SJSA1 (cell line): Measurements from ENCODE around the gene NF2. TPM values are rescaled to one million over a fixed set of nuclear protein-coding genes. Genes with fewer than 3 reads are reported as not detected.

Experiments used
- DNase-seq, 2 experiments: peaks; one replicate each; pipeline ENCODE4 v3.0.0-alpha.2; 2015 to 2020; ENCODE audit warnings: low spot score in 2 of 2, low read depth in 1 of 2
- H3K27ac ChIP-seq: fragments of 250-450 bp; sonication (Bioruptor Pico); 2 replicates; pipeline ENCODE4 v1.5.1; 2020; ENCODE audit warnings: mild to moderate bottlenecking, moderate library complexity
- H3K27me3 ChIP-seq: fragments of 250-450 bp; sonication (Bioruptor Pico); replicated peaks from 2 replicates; pipeline ENCODE4 v1.5.1; 2020; ENCODE audit warnings: mild to moderate bottlenecking, moderate library complexity
- H3K36me3 ChIP-seq: fragments of 250-450 bp; sonication (Bioruptor Pico); 2 replicates; pipeline ENCODE4 v1.5.1; 2020; ENCODE audit warnings: mild to moderate bottlenecking
- H3K4me1 ChIP-seq: fragments of 250-450 bp; sonication (Bioruptor Pico); replicated peaks from 2 replicates; pipeline ENCODE4 v1.6.1; 2021; ENCODE audit warnings: mild to moderate bottlenecking
- H3K4me3 ChIP-seq: fragments of 250-450 bp; sonication (Bioruptor Pico); 2 replicates; pipeline ENCODE4 v1.5.1; 2020; ENCODE audit warnings: mild to moderate bottlenecking
- H3K9me3 ChIP-seq: fragments of 250-450 bp; sonication (Bioruptor Pico); replicated peaks from 2 replicates; pipeline ENCODE4 v1.5.1; 2020; ENCODE audit warnings: mild to moderate bottlenecking
- total RNA-seq: library from RNA; depleted of rRNA; stranded (reverse); fragments of >200 nt; shearing (Covaris generic); gene quantifications from 2 replicates; pipeline ENCODE4 v1.2.3, GENCODE V29; 2014

Gene NF2
- total RNA-seq, 1 experiment from 2014 or later, result 151 TPM

- peaks cover 26% of the 10 kb centered on the region for H3K4me1 ChIP-seq
- DNase-seq, result no peak
- H3K9me3 ChIP-seq, result peaks cover 4% of the 10 kb centered on the region; the same call in 1 of the 2 replicates
- H3K36me3 ChIP-seq, result peaks cover 47% of the 10 kb centered on the region
- H3K4me3 ChIP-seq, result no peak overlapping the region
- H3K27me3 ChIP-seq, result no peaks in the 10 kb centered on the region
- no peak overlapping the region for H3K27ac ChIP-seq
Observed at GRCh38 chr22:29609139-29609538, 5.7 kb downstream of the NF2 start.

- H3K9me3 ChIP-seq, result peaks cover 4% of the 10 kb centered on the region; the same call in 1 of the 2 replicates
- no peak for DNase-seq
- no peak overlapping the region for H3K4me3 ChIP-seq
- peaks cover 44% of the 10 kb centered on the region for H3K36me3 ChIP-seq
- H3K27me3 ChIP-seq, result no peaks in the 10 kb centered on the region
- no peak overlapping the region for H3K27ac ChIP-seq
- peaks cover 26% of the 10 kb centered on the region for H3K4me1 ChIP-seq
Observed at GRCh38 chr22:29610780-29611179, 7.3 kb downstream of the NF2 start.

GRCh38 chr22:29615705-29616327 is 12.4 kb downstream of the NF2 start:
- peaks cover 51% of the 10 kb centered on the region for H3K4me1 ChIP-seq
- peaks cover 14% of the 10 kb centered on the region for H3K36me3 ChIP-seq
- H3K27ac ChIP-seq, result no peak overlapping the region
- no peak for DNase-seq
- H3K27me3 ChIP-seq, result no peaks in the 10 kb centered on the region
- H3K4me3 ChIP-seq, result no peak overlapping the region
- no peaks in the 10 kb centered on the region for H3K9me3 ChIP-seq

GRCh38 chr22:29617922-29618629 is 14.6 kb downstream of the NF2 start:
- no peaks in the 10 kb centered on the region for H3K27me3 ChIP-seq
- peaks cover 5% of the 10 kb centered on the region; the same call in 1 of the 2 replicates for H3K36me3 ChIP-seq
- no peak for DNase-seq
- H3K4me1 ChIP-seq, result peaks cover 68% of the 10 kb centered on the region
- no peak overlapping the region for H3K4me3 ChIP-seq
- no peaks in the 10 kb centered on the region for H3K9me3 ChIP-seq
- H3K27ac ChIP-seq, result peak overlapping the region; percentile 5; the same call in 1 of the 2 replicates

GRCh38 chr22:29621761-29622526 is 18.5 kb downstream of the NF2 start:
- H3K27ac ChIP-seq, result peak overlapping the region; percentile 96
- peaks cover 94% of the 10 kb centered on the region for H3K4me1 ChIP-seq
- H3K9me3 ChIP-seq, result no peaks in the 10 kb centered on the region
- DNase-seq, result peak; percentile 78 to 97
- H3K36me3 ChIP-seq, result no peaks in the 10 kb centered on the region; the same call in none of the 2 replicates
- H3K27me3 ChIP-seq, result no peaks in the 10 kb centered on the region
- H3K4me3 ChIP-seq, result no peak overlapping the region

GRCh38 chr22:29623059-29623458 is 19.6 kb downstream of the NF2 start:
- H3K27ac ChIP-seq, result peak overlapping the region; percentile 96
- H3K4me1 ChIP-seq, result peaks cover 95% of the 10 kb centered on the region
- H3K9me3 ChIP-seq, result no peaks in the 10 kb centered on the region
- no peak for DNase-seq
- no peaks in the 10 kb centered on the region; the same call in none of the 2 replicates for H3K36me3 ChIP-seq
- H3K4me3 ChIP-seq, result no peak overlapping the region
- H3K27me3 ChIP-seq, result no peaks in the 10 kb centered on the region

GRCh38 chr22:29623553-29624169 is 20.2 kb downstream of the NF2 start:
- Histone ChIP-seq H3K27me3 (no peaks in the 10 kb centered on the region), H3K36me3 (no peaks in the 10 kb centered on the region; the same call in 1 of the 2 replicates), H3K27ac (peak overlapping the region; percentile 96), H3K9me3 (no peaks in the 10 kb centered on the region), H3K4me1 (peaks cover 92% of the 10 kb centered on the region), H3K4me3 (no peak overlapping the region)
- DNase-seq, result peak in 1 of 2 experiments; percentile 48

GRCh38 chr22:29625090-29625825 is 21.8 kb downstream of the NF2 start:
- Histone ChIP-seq H3K27ac (peak overlapping the region; percentile 96), H3K4me3 (no peak overlapping the region), H3K9me3 (no peaks in the 10 kb centered on the region), H3K4me1 (peaks cover 92% of the 10 kb centered on the region), H3K36me3 (no peaks in the 10 kb centered on the region; the same call in 1 of the 2 replicates), H3K27me3 (no peaks in the 10 kb centered on the region)
- DNase-seq, result peak; percentile 68 to 86

GRCh38 chr22:29626497-29627195 is 23.2 kb downstream of the NF2 start:
- Histone ChIP-seq H3K4me3 (no peak overlapping the region), H3K27ac (peak overlapping the region; percentile 96), H3K9me3 (no peaks in the 10 kb centered on the region), H3K27me3 (no peaks in the 10 kb centered on the region), H3K4me1 (peaks cover 80% of the 10 kb centered on the region), H3K36me3 (no peaks in the 10 kb centered on the region; the same call in none of the 2 replicates)
- DNase-seq, result peak in 1 of 2 experiments; percentile 76

- DNase-seq, result no peak
- peak overlapping the region; percentile 96 for H3K27ac ChIP-seq
- no peaks in the 10 kb centered on the region for H3K27me3 ChIP-seq
- no peaks in the 10 kb centered on the region for H3K9me3 ChIP-seq
- H3K4me3 ChIP-seq, result no peak overlapping the region
- H3K36me3 ChIP-seq, result no peaks in the 10 kb centered on the region; the same call in none of the 2 replicates
- H3K4me1 ChIP-seq, result peaks cover 78% of the 10 kb centered on the region
Observed at GRCh38 chr22:29627196-29627535, 23.7 kb downstream of the NF2 start.

- Histone ChIP-seq H3K27ac (peak overlapping the region; percentile 17), H3K36me3 (peaks cover 4% of the 10 kb centered on the region), H3K4me3 (no peak overlapping the region), H3K4me1 (peaks cover 82% of the 10 kb centered on the region), H3K27me3 (no peaks in the 10 kb centered on the region), H3K9me3 (no peaks in the 10 kb centered on the region)
- no peak for DNase-seq
Observed at GRCh38 chr22:29628996-29629902, 25.8 kb downstream of the NF2 start.
